HG02970 (cell line): ENCODE results near the gene IL27RA.
"Not testable (repeated sequence)": the region's sequence is repeated elsewhere in the genome, so short reads cannot be mapped to it uniquely, and the experiment has no call there.

ENCODE experiments used
- ATAC-seq: cut with Tn5 transposase; IDR thresholded peaks from one replicate; pipeline ENCODE4 v1.9.1; 2021; ENCODE audit warnings: mild to moderate bottlenecking, moderate library complexity, moderate number of reproducible peaks; ENCODE audit not compliant: unreplicated experiment, low FRiP score

Gene IL27RA

DNA sequence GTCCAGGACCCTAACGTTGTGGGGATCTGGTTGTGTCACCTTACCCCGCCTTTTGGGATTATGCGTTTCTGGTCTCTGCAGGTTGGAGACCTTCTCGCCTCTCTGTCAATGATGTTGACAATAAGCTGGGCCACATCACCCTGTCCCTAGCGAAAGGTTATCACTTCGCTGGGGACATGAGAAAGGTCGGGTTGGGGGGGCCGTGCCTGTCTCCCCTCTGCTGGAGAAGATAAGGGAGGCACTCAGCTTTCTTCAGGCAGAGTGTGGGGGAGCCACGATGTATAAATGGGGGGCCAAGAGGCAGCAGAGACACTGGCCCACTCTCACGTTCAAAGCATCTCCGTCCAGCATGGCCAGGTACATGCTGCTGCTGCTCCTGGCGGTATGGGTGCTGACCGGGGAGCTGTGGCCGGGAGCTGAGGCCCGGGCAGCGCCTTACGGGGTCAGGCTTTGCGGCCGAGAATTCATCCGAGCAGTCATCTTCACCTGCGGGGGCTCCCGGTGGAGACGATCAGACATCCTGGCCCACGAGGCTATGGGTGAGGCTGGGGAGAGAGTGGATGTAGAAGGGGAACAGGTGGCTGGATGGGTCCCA, 3.6 kb upstream of the IL27RA start, which contains the start of gene RLN3:
Gene RLN3 (plus strand): TSS at position 293 of the 595 bp plus-strand sequence. CDS start 57 bp downstream, at position 350.
- ATAC-seq, result no peak

DNA sequence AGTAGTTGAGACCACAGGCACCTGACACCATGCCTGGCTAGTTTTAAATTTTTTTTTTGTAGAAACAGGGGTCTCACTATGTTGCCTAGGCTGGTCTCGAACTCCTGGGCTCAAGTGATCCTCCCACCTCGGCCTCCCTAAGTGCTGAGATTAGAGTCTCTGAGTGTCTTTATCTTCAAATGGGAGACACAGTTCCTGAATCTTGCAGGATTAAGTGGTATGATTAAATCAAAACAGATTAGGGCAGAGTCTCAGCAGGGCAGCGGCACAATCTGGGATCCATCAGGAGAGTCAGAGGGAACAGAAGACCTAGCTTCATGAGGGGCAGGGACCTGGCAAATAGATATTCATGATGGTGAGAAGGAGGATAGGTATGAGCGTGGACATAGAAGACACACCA, 2.7 kb upstream of the IL27RA start:
- ATAC-seq, result no peak

DNA sequence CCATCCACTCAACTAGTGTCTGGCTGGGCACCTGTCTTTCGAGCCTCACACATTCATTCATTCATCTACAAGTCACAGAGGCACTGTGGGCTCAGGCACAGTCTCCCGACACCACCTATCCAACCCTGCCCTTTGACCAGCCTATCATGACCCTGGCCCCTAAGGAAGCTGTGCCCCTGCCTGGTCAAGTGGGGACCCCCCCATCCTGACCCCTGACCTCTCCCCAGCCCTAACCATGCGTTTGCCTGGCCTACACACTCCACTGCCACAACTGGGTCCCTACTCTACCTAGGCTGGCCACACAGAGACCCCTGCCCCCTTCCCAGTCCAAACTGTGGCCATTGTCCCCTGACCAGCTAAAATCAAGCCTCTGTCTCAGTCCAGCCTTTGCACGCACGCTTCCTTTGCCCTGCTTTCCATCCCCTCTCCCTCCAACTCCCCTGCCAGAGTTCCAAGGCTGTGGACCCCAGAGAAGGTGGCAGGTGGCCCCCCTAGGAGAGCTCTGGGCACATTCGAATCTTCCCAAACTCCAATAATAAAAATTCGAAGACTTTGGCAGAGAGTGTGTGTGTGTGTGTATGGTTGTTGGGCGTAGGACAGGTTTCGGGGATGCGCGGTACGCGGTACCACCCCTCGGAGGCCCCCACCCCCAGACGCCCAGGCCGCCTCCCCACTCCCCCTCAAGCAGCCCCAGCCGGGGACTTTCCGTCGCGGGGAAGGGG, 404 bp upstream of the IL27RA start:
- ATAC-seq, result no peak

DNA sequence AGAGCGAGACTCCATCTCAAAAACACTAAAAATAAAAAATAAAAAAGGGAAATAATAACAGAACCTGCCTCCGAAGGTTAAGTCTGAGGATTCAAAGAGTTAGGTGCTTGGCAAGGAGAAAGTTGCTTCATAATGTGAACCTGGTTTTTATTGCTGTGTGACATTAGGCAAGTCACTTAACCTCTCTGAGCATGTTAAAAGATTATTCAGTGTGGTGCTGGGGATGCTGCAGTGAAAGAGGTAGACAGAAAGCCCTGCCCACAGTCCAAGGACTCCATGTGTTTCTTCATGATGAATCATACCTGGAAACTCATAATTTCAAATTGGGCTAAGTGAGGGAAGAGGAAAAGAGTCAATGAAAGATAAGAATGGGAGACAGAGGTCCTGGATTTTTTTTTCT, 2.4 kb downstream of the IL27RA start:
- no peak for ATAC-seq

DNA sequence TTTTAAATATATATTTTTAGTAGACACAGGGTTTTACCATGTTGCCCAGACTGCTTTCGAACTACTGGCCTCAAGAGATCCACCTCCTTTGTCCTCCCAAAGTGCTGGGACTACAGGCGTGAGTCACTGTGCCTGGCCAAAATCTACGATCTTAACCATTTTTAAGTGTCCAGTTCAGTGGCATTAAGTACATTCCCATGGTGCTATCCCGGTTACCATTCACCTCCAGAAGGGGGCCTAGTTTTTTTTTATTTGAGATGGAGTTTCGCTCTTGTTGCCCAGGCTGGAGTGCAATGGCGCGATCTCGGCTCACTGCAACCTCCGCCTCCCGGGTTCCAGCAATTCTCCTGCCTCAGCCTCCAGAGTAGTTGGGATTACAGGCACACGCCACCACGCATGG, 3.6 kb downstream of the IL27RA start:
- not testable (repeated sequence) for ATAC-seq

DNA sequence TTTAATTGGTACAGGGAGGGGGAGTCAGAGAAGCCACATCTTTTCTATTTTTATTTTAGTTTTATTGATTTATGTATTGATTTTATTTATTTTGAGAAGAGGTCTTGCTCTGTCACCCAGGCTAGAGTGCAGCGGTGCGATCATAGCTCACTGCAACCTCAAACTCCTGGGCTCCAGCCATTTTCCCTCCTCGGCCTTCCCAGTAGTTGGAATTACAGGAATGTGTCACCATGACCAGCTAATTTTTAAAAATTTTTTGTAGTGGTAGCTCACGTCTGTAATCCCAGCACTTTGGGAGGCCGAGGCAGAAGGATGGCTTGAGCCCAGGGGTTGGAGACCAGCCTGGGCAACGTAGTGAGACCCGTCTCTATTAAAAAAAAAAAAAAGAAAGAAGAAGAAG, 4.1 kb downstream of the IL27RA start:
- no peak for ATAC-seq

DNA sequence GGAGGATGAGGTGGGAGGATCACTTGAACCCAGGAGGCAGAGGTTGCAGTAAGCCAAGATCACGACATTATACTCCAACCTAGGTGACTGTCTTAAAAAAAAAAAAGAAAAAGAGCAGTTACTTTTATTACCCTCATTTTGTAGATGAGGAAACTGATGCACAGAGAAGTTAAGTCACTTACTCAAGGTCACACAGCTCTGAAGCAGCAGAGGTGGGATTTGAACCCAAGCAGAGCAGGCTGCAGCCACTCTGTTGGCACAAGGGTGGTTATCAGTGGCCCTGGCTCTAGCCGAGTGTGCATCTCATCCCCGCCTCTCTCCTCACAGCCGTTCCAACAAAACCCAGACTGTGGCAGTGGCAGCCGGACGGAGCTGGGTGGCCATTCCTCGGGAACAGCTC, 7.6 kb downstream of the IL27RA start:
- no peak for ATAC-seq

DNA sequence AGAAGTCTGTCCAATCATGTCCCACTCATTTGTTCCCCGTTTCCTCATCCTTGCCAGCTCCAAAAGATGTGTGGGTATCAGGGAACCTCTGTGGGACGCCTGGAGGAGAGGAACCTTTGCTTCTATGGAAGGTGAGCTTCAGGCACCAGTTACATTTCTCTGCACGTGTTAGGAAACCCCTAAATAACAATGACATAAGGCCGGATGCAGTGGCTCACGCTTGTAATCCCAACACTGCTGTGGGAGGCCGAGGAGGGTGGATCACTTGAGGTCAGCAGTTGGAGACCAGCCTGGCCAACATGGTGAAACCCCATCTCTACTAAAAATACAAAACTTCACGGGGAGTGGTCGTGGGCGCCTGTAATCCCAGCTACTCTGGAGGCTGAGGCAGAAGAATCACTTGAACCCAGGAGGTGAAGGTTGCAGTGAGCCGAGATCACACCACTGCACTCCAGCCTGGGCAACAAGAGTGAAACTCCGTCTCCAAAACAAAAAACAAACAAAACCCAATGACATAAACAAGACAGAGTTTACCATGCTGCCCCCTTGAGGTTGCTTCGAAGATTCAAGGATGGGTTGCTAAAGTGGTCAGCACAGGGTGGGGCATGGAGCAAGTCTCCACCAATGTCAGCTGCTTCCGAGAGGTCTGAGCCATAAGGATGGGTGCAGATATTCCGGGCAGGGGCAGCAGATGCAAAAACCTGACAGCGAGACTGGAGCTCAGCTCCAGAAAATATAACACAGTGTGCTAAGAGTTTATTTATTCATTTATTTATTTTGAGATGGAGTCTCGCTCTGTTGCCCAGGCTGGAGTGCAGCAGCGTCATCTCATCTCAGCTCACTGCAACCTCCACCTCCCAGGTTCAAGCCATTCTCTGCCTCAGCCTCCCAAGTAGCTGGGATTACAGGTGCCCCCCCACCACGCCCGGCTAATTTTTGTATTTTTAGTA, 11.4 kb downstream of the IL27RA start:
- ATAC-seq, result not testable (repeated sequence)

DNA sequence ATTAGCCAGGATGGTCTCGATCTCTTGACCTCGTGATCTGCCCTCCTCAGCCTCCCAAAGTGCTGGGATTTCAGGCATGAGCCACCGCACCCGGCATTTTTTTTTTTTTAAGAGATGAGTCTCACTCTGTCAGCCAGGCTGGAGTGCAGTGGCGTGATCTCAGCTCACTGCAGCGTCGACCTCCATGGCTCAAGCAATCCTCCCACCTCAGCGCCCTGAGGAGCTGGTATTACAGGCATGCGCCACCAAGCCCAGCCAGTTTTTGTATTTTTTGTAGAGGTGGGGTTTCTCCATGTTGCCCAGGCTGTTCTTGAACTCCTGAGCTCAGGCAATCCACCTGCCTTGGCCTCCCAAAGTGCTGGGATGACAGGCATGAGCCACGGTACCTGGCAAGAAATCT, 16.3 kb downstream of the IL27RA start:
- ATAC-seq, result not testable (repeated sequence)

DNA sequence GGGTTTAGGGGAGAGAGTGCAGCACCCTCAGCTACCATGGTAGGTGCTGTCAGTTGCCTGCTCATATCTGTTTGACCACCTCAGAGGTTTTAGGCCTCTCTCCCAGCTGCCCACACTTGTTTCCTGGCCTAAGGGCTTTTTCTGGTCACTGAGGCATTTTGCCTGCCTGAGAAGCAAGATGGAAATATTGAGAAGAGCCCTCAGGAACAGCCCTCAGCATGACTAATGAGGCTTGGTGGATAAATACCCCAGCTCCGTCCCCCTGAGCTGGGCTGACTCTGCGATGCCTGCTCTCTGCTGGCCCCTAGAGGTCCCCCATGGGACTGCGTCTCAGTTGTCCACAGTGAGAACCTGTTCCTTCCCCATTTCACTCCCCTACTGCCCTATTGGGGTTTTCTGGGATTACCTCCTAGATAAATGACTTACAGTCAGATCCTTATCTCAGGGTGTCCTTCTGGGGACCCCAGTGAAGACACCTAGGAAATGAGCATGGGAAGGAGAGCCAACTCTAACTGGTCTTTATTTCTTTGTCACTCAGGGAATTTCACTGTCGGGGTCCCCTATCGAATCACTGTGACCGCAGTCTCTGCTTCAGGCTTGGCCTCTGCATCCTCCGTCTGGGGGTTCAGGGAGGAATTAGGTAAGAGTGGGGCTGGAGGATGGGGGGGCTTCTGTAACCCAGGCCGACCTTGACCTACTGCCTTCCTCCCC, 17.0 kb downstream of the IL27RA start:
- no peak for ATAC-seq

DNA sequence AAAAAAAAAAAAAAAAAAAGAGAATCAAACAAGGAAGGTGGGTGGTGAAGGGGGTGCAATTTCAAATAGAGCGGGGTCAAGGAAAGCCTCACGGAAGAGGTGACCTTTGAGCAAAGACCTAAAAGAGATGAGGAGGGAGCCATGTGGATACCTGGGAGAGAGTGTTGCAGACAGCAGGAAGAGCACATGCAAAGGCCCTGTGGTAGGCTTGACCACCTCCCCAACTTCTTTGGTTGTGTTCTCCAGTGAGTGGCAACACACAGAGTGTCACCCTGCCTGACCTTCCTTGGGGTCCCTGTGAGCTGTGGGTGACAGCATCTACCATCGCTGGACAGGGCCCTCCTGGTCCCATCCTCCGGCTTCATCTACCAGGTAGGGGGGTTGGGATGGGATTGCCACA, 18.9 kb downstream of the IL27RA start:
- ATAC-seq, result no peak

DNA sequence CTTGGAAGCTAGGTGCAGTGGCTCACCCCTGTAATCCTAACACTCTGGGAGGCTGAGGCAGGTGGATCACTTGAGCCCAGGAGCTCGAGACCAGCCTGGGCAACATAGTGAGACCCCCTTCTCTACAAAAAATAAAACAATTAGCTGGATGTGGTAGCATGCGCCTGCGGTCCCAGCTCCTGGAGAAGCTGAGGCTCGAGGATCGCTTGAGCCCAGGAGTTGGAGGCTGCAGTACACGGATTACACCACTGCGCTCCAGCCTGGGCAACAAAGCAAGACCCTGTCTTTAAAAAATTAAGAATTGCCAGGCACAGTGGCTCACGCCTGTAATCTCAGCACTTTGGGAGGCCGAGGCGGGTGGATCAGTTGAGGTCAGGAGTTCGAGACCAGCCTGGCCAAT, 19.4 kb downstream of the IL27RA start:
- not testable (repeated sequence) for ATAC-seq

DNA sequence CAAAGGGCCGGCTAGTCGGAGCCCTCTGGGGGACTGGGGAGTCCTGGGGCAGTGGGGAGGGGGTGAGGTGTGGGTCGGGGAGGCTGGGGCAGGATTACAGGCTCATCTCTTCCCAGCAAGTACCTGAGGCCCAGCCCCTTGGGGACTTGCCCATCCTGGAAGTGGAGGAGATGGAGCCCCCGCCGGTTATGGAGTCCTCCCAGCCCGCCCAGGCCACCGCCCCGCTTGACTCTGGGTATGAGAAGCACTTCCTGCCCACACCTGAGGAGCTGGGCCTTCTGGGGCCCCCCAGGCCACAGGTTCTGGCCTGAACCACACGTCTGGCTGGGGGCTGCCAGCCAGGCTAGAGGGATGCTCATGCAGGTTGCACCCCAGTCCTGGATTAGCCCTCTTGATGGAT, 20.4 kb downstream of the IL27RA start:
- no peak for ATAC-seq

DNA sequence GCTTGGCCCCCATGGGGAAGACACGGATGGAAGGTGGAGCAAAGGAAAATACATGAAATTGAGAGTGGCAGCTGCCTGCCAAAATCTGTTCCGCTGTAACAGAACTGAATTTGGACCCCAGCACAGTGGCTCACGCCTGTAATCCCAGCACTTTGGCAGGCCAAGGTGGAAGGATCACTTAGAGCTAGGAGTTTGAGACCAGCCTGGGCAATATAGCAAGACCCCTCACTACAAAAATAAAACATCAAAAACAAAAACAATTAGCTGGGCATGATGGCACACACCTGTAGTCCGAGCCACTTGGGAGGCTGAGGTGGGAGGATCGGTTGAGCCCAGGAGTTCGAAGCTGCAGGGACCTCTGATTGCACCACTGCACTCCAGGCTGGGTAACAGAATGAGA, 20.9 kb downstream of the IL27RA start:
- ATAC-seq, result no peak

DNA sequence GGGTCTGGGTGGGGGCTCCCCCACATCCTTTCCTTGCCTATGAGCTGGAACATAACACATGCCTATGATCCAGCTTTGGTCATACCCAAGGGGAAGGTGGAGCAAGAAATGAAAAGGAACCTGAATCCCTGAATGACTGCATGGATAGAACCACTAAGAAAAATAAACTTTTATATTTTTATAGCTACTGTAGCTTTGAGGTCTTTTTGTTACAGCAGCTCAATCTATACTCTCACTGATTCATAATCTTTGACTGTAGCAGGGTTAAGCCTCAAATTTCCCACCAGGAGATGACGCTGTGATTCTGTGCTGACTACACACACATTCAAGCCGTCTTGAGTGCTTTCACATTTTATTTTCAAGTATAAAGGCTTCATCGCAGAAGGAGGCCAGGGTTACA, 21.5 kb downstream of the IL27RA start:
- ATAC-seq, result no peak

DNA sequence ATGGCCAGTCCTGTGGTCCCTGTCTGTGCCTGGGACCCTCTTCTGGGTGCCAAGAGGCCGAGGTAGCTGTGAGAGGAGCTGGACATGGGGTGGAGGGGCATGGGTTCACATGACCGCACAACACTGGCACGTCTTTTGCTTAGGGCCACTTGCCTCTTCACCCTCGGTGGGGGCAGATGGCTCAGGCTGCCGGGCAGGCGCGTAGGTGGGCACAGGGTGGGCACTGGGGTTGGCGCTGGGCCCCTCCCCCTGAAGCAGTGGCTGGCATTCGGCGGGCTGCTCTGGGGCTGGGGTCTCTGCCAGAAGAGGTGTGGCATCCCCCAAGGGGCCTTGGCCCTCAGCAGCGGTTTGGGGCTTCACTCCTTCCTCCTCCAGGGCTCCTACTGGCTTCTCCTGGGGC, 21.9 kb downstream of the IL27RA start:
- ATAC-seq, result no peak

DNA sequence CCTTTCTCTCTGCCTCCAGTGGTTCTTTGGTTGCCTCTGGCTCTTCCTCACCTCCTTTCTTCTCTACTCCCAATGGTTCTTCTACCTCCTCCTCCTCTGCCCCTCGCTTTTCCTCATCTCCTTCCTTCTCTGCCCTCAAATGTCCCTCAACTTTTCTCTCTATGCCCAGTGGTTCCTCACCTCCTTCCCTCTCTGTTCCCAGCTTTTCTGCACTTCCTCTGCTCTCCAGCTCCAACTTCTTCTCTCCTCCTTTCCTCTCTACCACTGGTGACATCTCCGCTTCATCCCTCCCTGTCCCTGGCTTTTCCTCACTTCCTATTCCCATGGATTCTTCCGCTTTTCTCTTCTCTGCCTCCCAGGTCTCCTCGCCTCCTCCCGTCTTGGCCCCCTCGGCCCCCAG, 22.5 kb downstream of the IL27RA start:
- no peak for ATAC-seq

DNA sequence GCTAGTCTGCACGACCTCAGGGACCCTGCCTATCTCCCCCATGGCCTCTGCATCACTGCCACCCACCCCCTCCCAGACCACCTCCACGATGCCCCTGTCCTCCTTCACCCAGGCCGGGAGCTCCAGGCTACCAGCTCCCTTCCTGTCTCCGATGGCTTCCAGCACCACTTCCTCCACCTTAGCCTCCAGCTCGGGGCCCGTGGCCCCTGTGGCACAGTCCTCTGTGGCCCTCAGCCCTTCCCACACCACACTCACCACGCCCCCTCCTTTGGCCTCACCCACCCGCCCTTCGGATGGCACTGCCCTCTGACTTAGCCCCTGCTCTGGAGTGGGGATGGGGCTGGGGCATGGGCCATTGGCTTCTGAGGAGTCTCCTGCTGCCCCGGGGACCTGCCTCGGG, 23.2 kb downstream of the IL27RA start:
- ATAC-seq, result no peak

DNA sequence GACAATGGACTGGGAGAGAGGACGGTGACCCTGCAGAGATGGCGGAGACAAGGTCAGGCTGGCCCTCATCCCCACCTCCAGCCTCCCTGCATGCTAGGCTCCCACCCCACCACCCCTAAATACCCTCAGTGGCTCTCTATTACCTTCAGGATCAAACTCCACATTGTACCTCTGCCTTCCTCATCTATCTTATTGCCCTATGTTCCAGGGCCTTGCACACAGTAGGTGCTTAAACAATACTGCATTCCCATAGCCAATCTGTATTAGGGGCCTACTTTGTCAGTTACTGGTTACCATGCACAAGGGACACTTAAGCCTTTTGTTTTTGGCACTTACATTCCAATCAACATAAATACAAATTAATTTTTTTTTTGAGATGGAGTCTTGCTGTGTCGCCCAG, 23.8 kb downstream of the IL27RA start:
- no peak for ATAC-seq

DNA sequence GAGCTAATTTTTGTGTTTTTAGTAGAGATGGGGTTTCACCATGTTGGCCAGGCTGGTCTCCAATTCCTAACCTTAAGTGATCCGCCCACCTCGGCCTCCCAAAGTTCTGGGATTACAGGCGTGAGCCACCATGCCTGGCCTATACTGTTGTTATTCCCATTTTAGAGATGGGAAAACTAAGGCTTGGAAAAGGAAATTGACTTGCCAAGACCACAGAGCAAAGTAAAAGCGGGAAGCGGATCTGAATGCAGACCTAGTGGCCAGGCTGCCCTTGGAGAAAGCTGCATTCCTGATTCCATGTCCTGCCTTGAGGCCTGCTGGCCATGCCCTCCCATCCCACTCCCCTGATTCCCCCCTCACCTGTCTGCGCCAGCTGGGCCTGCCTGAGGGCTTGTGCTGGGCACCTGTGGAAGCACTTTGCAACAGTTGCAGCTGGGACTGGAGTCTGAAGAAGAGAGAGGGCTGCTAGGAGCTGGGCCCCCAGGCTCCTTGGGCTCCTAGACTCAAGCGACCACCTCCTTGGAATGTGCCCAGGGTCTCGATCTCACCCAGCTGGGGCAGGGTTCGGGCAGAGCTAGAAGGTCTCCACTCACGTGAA, 24.6 kb downstream of the IL27RA start:
- ATAC-seq, result no peak
